Small intestine (tissue), 7 donors: ENCODE data around the gene FAM89B. TPM values are rescaled to one million over a fixed set of nuclear protein-coding genes. Genes with fewer than 3 reads are reported as not detected.
A peak's percentile ranks its signal among the peaks of the same experiment; 100 is the strongest.

Source experiments
- DNase-seq, 2 donors: peaks; one replicate each; pipeline versions ENCODE4 v3.0.0 to v3.0.0-alpha.2; 2013
- FAIRE-seq: peaks from 2 replicates; lab custom pipeline; 2012; peaks lifted over from hg19 to GRCh38; lab: Jason Lieb, UNC
- H3K27ac ChIP-seq, 3 donors: one replicate each; pipeline ENCODE4 v1.5.1; 2013; ENCODE audit warnings: low read length in 2 of 3, mild to moderate bottlenecking in 2 of 3, control low read depth in 1 of 3, inconsistent platforms in 1 of 3, low read depth in 1 of 3, moderate library complexity in 1 of 3
- H3K27me3 ChIP-seq, 3 donors: one replicate each; pipeline ENCODE4 v1.6.1; 2013; ENCODE audit warnings: low read length in 3 of 3, inconsistent platforms in 1 of 3; ENCODE audit not compliant: control insufficient read depth in 3 of 3, insufficient read depth in 3 of 3
- H3K36me3 ChIP-seq, 3 donors: one replicate each; pipeline ENCODE4 v1.6.1; 2013; ENCODE audit warnings: low read length in 3 of 3, inconsistent platforms in 1 of 3, low read depth in 1 of 3, mild to moderate bottlenecking in 1 of 3, moderate library complexity in 1 of 3; ENCODE audit not compliant: control insufficient read depth in 3 of 3, insufficient read depth in 2 of 3
- H3K4me1 ChIP-seq, 3 donors: one replicate each; pipeline ENCODE4 v1.6.1; 2013; ENCODE audit warnings: low read length in 2 of 3, inconsistent platforms in 1 of 3, low read depth in 1 of 3, mild to moderate bottlenecking in 1 of 3, moderate library complexity in 1 of 3; ENCODE audit not compliant: control insufficient read depth in 3 of 3, insufficient read depth in 2 of 3
- H3K4me3 ChIP-seq, 3 donors: one replicate each; pipeline ENCODE4 v1.5.1; 2013; ENCODE audit warnings: low read length in 3 of 3, control low read depth in 1 of 3, inconsistent platforms in 1 of 3, low read depth in 1 of 3, mild to moderate bottlenecking in 1 of 3, moderate library complexity in 1 of 3
- H3K9me3 ChIP-seq, 2 donors: one replicate each; pipeline ENCODE4 v1.6.1; 2013; ENCODE audit warnings: low read depth in 1 of 2, low read length in 1 of 2; ENCODE audit not compliant: control insufficient read depth in 2 of 2, insufficient read depth in 1 of 2
- WGBS, 3 donors: extraction: QIAGEN DNeasy Blood & Tissue Kit; methylation state at CpG; one replicate each; pipeline ENCODE4 v1.1.7; 2013; 5-methylcytosine and 5-hydroxymethylcytosine counted together
- polyA plus RNA-seq, 4 donors: library from polyadenylated mRNA; stranded (reverse) in 3 of 4; unstranded in 1 of 4; fragments of 200-250 nt in 3 of 4; fragments of 120-200 nt in 1 of 4; gene quantifications; one replicate each; pipeline versions ENCODE4 v1.2.1 to v1.2.3, GENCODE V29; 2013
- donor health status: healthy with polysubstance abuse.
- donor health status: control.
- donor health status: control.
- donor health status: Bipolar disorder and iron deficiency.
- donor health status: healthy.

The FAM89B gene
- polyA plus RNA-seq, 4 donors, result 15.9 to 39.2 (median 33.4) TPM

DNA sequence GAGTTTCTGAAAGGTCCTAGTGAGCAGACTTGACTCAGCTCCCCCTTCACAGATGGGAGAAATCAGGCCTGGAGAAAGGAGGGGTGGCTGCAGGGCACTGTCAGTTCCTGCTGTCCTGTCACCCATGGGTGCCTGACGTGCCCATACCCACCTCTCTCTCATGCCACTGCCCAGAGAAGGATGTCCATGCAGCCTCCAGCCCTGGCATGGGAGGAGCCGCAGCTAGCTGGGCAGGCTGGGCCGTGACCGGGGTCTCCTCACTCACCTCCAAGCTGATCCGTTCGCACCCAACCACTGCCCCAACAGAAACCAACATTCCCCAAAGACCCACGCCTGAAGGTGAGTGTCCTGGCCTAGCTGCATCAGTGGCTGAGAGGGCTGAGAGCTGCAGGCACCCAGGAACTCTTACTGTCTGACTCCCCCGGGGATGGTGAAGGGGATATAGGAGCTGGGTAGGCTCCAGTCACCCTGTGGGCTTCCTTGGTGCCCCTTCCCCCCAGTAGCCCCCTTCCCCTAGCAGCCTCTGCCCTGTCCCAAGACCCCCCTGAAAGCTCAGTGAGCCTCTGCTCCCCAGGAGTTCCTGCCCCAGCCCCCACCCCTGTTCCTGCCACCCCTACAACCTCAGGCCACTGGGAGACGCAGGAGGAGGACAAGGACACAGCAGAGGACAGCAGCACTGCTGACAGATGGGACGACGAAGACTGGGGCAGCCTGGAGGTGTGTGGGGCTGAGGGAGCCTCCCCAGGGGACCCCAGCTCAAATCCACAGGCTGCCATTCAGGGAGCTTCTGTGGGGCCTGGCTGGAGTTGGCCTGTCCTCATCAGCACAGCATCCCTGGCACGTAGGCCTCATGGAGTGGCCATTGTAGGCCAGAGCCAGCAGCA, 35.7 kb upstream of the FAM89B start:
- Histone ChIP-seq H3K36me3 (peaks cover under 1 to 78% (median 11%) of the 10 kb centered on the region in 3 donors), H3K4me3 (no peak overlapping the region), H3K9me3 (no peaks in the 10 kb centered on the region), H3K27me3 (no peaks in the 10 kb centered on the region), H3K4me1 (peaks cover 0 to 22% (median 0%) of the 10 kb centered on the region in 3 donors), H3K27ac (no peak overlapping the region)
- WGBS, 3 donors, result 84 to 86% (median 84%) methylated on average over 11 to 12 of the region's 12 CpGs
- DNase-seq (no peak), FAIRE-seq (no peak)

DNA sequence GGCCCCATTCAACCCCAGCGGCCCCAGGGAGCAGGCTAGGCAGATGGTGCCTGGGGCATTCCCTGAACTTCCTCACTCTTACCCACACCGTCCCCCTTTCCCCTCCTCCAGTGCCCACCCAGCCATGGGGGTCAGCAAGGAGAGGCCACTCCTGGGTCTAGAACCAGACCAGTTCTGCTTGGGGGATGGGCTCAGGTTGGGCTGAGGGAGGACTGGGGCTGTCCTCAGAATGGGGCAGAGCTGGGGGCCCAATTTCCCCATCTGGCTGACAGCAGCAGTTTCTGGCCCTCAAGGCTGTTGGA, 35.1 kb upstream of the FAM89B start:
- no peak for FAIRE-seq
- no peaks in the 10 kb centered on the region for H3K9me3 ChIP-seq
- no peak overlapping the region for H3K4me3 ChIP-seq
- H3K36me3 ChIP-seq, result peaks cover 0 to 78% (median 11%) of the 10 kb centered on the region in 3 donors
- H3K27ac ChIP-seq, result no peak overlapping the region
- 75 to 94% (median 79%) methylated on average over 2 of the region's 2 CpGs for WGBS, 3 donors
- H3K4me1 ChIP-seq, result peaks cover 0 to 28% (median 0%) of the 10 kb centered on the region in 3 donors
- no peak for DNase-seq
- H3K27me3 ChIP-seq, result no peaks in the 10 kb centered on the region

DNA sequence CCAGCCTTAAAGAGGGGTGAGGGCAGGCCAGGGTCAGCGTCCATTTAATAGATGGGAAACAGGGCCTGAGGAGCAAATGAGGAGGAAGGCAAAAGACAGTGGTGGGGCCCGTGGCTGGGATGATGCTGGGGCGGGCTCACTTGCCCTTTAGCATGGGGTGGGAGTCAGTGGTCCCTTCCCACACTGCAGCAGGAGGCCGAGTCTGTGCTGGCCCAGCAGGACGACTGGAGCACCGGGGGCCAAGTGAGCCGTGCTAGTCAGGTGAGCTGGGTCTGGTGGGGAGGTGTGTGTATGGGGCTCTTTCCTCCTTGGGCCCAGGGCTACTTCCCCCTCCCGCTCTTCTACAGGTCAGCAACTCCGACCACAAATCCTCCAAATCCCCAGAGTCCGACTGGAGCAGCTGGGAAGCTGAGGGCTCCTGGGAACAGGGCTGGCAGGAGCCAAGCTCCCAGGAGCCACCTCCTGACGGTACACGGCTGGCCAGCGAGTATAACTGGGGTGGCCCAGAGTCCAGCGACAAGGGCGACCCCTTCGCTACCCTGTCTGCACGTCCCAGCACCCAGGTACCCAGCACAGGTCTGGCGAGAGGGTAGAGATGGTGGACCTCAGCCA, 34.6 kb upstream of the FAM89B start:
- Histone ChIP-seq H3K4me3 (no peak overlapping the region), H3K36me3 (peaks cover 0 to 76% (median 9%) of the 10 kb centered on the region in 3 donors), H3K27me3 (no peaks in the 10 kb centered on the region), H3K9me3 (no peaks in the 10 kb centered on the region), H3K4me1 (peaks cover 0 to 28% (median 0%) of the 10 kb centered on the region in 3 donors), H3K27ac (no peak overlapping the region)
- DNase-seq, result no peak
- FAIRE-seq, result no peak
- WGBS, 3 donors, result 83 to 86% (median 85%) methylated on average over 17 to 18 of the region's 18 CpGs

DNA sequence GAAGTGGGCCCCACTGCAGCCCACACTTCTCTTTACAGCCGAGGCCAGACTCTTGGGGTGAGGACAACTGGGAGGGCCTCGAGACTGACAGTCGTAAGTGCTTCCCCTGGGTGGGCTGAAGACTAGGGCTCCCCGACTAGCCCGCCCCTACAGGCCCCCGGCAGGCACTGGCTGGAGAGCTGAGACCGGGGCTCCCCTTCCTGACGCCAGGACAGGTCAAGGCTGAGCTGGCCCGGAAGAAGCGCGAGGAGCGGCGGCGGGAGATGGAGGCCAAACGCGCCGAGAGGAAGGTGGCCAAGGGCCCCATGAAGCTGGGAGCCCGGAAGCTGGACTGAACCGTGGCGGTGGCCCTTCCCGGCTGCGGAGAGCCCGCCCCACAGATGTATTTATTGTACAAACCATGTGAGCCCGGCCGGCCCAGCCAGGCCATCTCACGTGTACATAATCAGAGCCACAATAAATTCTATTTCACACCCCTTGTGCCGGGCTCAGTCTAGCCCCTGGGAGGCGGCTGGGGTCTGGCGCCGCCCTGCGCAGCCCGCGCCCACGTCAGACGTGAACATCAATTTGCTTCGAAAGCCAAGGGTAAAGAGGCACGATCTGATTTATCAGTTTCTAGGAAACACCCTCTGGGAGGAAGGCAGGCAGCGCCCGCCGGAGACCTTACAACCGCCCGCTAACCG, 34.0 kb upstream of the FAM89B start:
- H3K36me3 ChIP-seq, result peaks cover 0 to 76% (median 9%) of the 10 kb centered on the region in 3 donors
- H3K27ac ChIP-seq, result no peak overlapping the region
- no peak for FAIRE-seq
- no peaks in the 10 kb centered on the region for H3K9me3 ChIP-seq
- 88 to 94% (median 92%) methylated on average over 43 of the region's 43 CpGs for WGBS, 3 donors
- H3K27me3 ChIP-seq, result no peaks in the 10 kb centered on the region
- DNase-seq, result no peak
- H3K4me1 ChIP-seq, result peaks cover 0 to 28% (median 0%) of the 10 kb centered on the region in 3 donors
- H3K4me3 ChIP-seq, result no peak overlapping the region

DNA sequence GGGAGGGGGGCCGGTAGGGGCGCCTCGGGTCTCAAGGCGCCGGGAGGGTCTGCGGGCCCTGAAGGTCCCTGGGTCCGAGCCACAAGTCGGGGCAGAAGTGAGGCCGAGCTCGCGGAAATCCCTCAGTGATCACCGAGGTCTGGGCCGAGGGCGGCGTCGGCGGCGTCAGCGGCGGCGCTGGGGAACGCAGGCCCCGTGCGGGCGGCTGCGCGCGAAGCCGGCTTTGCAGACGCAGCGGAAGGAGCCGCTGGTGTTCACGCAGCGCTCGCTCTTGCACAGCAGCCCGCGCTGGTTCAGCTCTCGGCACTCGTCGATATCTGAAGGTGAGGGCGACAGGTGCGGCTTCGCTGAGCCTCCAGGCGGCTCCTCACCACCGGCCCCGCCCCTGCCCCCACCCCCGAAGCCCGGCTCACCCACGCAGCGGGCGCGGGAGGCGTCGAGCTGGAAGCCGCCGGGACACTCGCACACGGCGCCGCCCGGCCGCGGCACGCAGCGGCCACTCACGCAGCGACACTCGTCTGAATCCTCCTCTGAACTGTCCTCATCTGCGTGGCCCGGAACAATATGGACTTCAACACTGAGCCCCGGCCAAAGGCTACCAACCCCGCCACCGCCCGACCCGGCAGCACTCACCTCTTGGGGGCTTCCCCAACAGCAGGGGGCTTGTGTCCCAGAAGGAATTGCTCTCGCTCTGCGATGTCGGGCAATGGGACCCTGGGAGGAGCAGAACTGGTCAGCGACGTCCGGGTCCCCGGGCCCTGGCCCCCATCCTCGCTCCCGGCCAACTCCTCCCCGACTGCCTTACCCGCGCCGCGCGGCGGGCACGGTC, 33.2 kb upstream of the FAM89B start:
- H3K27me3 ChIP-seq, result no peaks in the 10 kb centered on the region
- H3K4me1 ChIP-seq, result peaks cover 0 to 28% (median 0%) of the 10 kb centered on the region in 3 donors
- H3K9me3 ChIP-seq, result no peaks in the 10 kb centered on the region
- H3K4me3 ChIP-seq, result peak overlapping the region in 1 of 3 donors; percentile 53
- peaks cover 0 to 80% (median 9%) of the 10 kb centered on the region in 3 donors for H3K36me3 ChIP-seq
- H3K27ac ChIP-seq, result peak overlapping the region in 2 of 3 donors; percentile 83 to 91
- FAIRE-seq (no peak), DNase-seq (no peak)
- 85 to 86% (median 86%) methylated on average over 67 to 92 of the region's 92 CpGs for WGBS, 3 donors

DNA sequence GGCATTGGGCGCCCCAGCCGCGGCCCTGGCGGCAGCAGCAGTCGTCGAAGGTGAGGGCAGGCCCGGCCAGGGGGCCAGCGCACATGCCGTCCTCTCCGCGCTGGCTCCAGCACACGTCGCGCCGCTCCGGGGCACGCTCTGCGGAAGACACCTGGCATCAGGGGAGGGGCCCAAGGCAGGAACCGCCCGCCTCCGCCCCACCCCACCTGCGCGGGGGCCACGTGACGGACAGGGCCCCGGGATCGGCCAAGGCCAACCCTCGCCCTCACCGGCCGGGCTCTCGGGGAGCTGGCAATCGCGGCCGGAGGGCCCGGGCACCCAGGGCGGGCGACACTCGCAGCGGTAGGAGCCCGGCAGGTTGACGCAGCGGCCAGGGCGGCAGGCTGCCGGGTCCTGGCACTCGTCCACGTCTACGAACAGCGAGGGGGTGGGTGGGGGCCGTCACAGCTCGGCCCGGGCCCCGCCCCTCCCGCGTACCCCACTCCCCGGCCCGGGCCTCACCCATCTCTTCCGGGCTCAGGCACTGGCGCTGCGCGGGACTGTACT, 32.5 kb upstream of the FAM89B start:
- Histone ChIP-seq H3K9me3 (no peaks in the 10 kb centered on the region), H3K27ac (peak overlapping the region; percentile 83 to 91 (median 89)), H3K27me3 (no peaks in the 10 kb centered on the region), H3K36me3 (peaks cover 0 to 80% (median 10%) of the 10 kb centered on the region in 3 donors), H3K4me3 (peak overlapping the region; percentile 34 to 69 (median 53)), H3K4me1 (peaks cover 0 to 28% (median 0%) of the 10 kb centered on the region in 3 donors)
- WGBS, 3 donors, result 2 to 14% (median 8%) methylated on average over 38 to 60 of the region's 60 CpGs
- DNase-seq, result peak; percentile 83 to 86
- FAIRE-seq, result no peak

DNA sequence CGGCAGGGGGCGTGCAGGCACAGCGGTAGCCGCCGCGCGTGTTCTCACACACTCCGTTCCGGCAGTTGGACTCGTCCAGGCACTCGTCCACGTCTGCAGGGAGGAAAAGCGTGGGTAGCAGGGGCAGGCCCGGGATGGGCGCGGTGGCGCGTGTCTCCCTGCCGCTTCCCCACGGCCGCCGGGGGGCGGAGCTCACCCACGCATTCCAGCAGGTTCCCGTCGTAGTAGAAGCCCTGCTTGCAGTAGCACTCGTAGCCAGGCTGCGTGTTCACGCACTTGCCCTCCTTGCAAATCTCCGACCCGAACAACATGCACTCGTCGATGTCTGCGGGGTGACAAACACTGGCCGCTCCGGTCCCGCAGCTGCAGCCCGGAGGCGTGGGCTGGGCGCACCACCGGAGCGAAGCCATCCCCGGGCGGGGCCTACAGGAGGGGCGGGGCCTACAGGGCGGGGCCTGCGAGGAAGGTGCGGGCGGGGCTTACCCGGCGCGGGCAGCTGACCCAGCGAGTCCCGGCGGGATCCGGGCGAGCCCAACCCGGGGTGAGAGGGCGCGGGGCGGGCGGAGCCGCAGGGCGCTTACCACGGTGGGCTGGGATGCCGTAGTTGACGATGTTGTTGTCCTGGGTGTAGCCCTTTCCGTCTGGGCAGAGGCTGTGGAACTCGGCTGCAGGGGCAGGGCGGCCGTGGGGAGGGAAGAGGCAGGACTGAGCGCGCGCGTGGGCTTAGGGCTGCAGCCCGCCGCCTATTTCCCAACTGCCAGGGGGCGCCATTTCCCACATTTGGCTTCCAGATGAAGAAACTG, 31.8 kb upstream of the FAM89B start:
- WGBS, 3 donors, result 0% methylated on average over 62 to 78 of the region's 78 CpGs
- H3K27ac ChIP-seq, result peak overlapping the region; percentile 83 to 91 (median 89)
- H3K4me1 ChIP-seq, result peaks cover 0 to 31% (median 0%) of the 10 kb centered on the region in 3 donors
- H3K27me3 ChIP-seq, result no peaks in the 10 kb centered on the region
- peaks cover 0 to 79% (median 6%) of the 10 kb centered on the region in 3 donors for H3K36me3 ChIP-seq
- H3K9me3 ChIP-seq, result no peaks in the 10 kb centered on the region
- H3K4me3 ChIP-seq, result peak overlapping the region; percentile 34 to 69 (median 53)
- FAIRE-seq, result no peak
- peak; percentile 90 to 97 for DNase-seq
